GM12878 (cell line): ENCODE data around the gene CALHM2. TPM values are rescaled to one million over a fixed set of nuclear protein-coding genes. Genes with fewer than 3 reads are reported as not detected.

Experiments
- ATAC-seq: fragments of 200-7000 bp; cut with Tn5 transposase; 3 replicates; pipeline ENCODE4 v1.9.1; 2020; ENCODE audit warnings: mild to moderate bottlenecking, moderate library complexity
- BruUV-seq: library from RNA; stranded (reverse); fragments of 400-500 nt; replicated peaks from 2 replicates; lab custom pipeline; 2021; lab: Mats Ljungman, UMichigan
- CTCF ChIA-PET: fragments of 300-600 bp; sonication (Branson Sonifier 250); formaldehyde crosslinking; extraction: SDS; loops from one replicate; lab custom pipeline; 2021; ENCODE audit warnings: inconsistent platforms; lab: Yijun Ruan, JAX
- POLR2A ChIA-PET: fragments of 350-600 bp; formaldehyde crosslinking; extraction: SDS; loops from one replicate; lab custom pipeline; 2021; ENCODE audit warnings: inconsistent platforms; lab: Charles Lee
- RAD21 ChIA-PET: fragments of 300-600 bp; sonication (Branson Sonifier 250); formaldehyde crosslinking; loops from one replicate; lab custom pipeline; 2023; ENCODE audit warnings: antibody characterized with exemption; ENCODE audit not compliant: unreplicated experiment; lab: Charles Lee
- SMC1A ChIA-PET: fragments of 300-600 bp; sonication (Branson Sonifier 250); formaldehyde crosslinking; loops from one replicate; lab custom pipeline; 2023; ENCODE audit not compliant: unreplicated experiment, uncharacterized antibody; lab: Charles Lee
- DNase-seq: peaks from one replicate; pipeline ENCODE4 v3.0.0-alpha.2; 2011; ENCODE audit warnings: low read depth, low spot score
- FAIRE-seq: peaks from 3 replicates; lab custom pipeline; 2011; peaks lifted over from hg19 to GRCh38; lab: Jason Lieb, UNC
- H2AFZ ChIP-seq: 2 replicates; pipeline ENCODE4 v1.6.0; 2011; ENCODE audit warnings: low read depth, low read length, control low read depth; ENCODE audit not compliant: control insufficient read depth
- H3K27ac ChIP-seq: 2 replicates; pipeline ENCODE4 v1.5.1; 2011; ENCODE audit warnings: control low read depth; ENCODE audit not compliant: control insufficient read depth, insufficient read depth
- H3K27me3 ChIP-seq, 2 experiments: replicated peaks in 1 of 2; 2 replicates each; pipeline versions ENCODE4 v1.6.0 to v1.6.1; 2011; ENCODE audit warnings: low read length in 1 of 2; ENCODE audit not compliant: control insufficient read depth in 2 of 2, insufficient read depth in 2 of 2
- H3K36me3 ChIP-seq, 2 experiments: 2 replicates each; pipeline ENCODE4 v1.5.1; 2011; ENCODE audit warnings: low read length in 1 of 2; ENCODE audit not compliant: control insufficient read depth in 2 of 2, insufficient read depth in 2 of 2
- H3K4me1 ChIP-seq: 2 replicates; pipeline ENCODE4 v1.6.1; 2011; ENCODE audit warnings: mild to moderate bottlenecking, low read length, moderate library complexity, mixed read lengths; ENCODE audit not compliant: control insufficient read depth, insufficient read depth
- H3K4me2 ChIP-seq: 2 replicates; pipeline ENCODE4 v1.6.0; 2011; ENCODE audit warnings: control low read depth; ENCODE audit not compliant: control insufficient read depth, insufficient read depth
- H3K4me3 ChIP-seq: fragments of 200-600 bp; sonication (generic); 2 replicates; pipeline ENCODE4 v1.5.1; 2016
- H3K79me2 ChIP-seq: 2 replicates; pipeline ENCODE4 v1.6.0; 2011; ENCODE audit warnings: low read length; ENCODE audit not compliant: control insufficient read depth, insufficient read depth
- H3K9ac ChIP-seq: 2 replicates; pipeline ENCODE4 v1.8.0; 2011; ENCODE audit warnings: low read length, control low read depth, mixed read lengths; ENCODE audit not compliant: control insufficient read depth, insufficient read depth
- H3K9me3 ChIP-seq: replicated peaks from 3 replicates; pipeline ENCODE4 v1.5.1; 2011; ENCODE audit warnings: mild to moderate bottlenecking, low read length; ENCODE audit not compliant: control insufficient read depth, insufficient read depth
- H4K20me1 ChIP-seq: 2 replicates; pipeline ENCODE4 v1.6.0; 2011; ENCODE audit not compliant: control insufficient read depth, insufficient read depth
- MTA3 ChIP-seq: IDR thresholded peaks from 2 replicates; pipeline ENCODE4 v1.6.1; 2012; ENCODE audit warnings: low read length, inconsistent platforms, borderline replicate concordance
- RFX5 ChIP-seq: IDR thresholded peaks from 2 replicates; pipeline ENCODE4 v1.6.1; 2011; ENCODE audit warnings: low read depth, low read length, improper control_type of control experiment
- SMAD1 ChIP-seq: fragments of 450-650 bp; IDR thresholded peaks from 2 replicates; pipeline ENCODE4 v1.6.1; 2018; ENCODE audit warnings: mild to moderate bottlenecking, low read depth; ENCODE audit not compliant: partially characterized antibody
- ZBED1 ChIP-seq: IDR thresholded peaks from 2 replicates; pipeline ENCODE4 v1.6.1; 2016; ENCODE audit warnings: borderline replicate concordance
- WGBS: methylation state at CpG from one replicate; pipeline ENCODE4 v1.1.6; 2016; ENCODE audit warnings: low lambda C conversion rate; ENCODE audit not compliant: insufficient replicate concordance, insufficient coverage; ENCODE audit errors: missing lambda C conversion rate; 5-methylcytosine and 5-hydroxymethylcytosine counted together
- in situ Hi-C: fragments of 300-500 bp; cut with MboI; formaldehyde crosslinking; loops from 9 replicates; pipeline ENCODE4 v1.14.3; 2018; ENCODE audit warnings: mixed read lengths
- intact Hi-C: fragments of 100-400 bp; cut with micrococcal nuclease; formaldehyde crosslinking; loops from one replicate; pipeline ENCODE4 v1.14.2; 2022; ENCODE audit not compliant: unreplicated experiment
- polyA plus RNA-seq, 11 experiments: library from polyadenylated mRNA; depleted of rRNA in 4 of 11; unstranded in 6 of 11; stranded (reverse) in 5 of 11; fragments of >200 nt; fragmentation: Nextera tagmentation in 4 of 11; fragmentation: Illumina TruSeq in 1 of 11; extraction: Ambion mirVana in 4 of 11; extraction: Trizol in 1 of 11; gene quantifications; 1 replicate in 1 of 11; 2 replicates in 10 of 11; pipeline versions ENCODE4 v1.2.1 to v1.2.3, GENCODE V29; 2011 to 2016; ENCODE audit warnings: inconsistent platforms in 2 of 11, missing spikeins in 2 of 11, low read depth in 1 of 11
- total RNA-seq, 4 experiments: library from RNA; depleted of rRNA in 3 of 4; stranded (reverse); fragments of >200 nt in 3 of 4; fragmentation: Illumina TruSeq in 1 of 4; extraction: Trizol in 1 of 4; gene quantifications; 2 replicates each; pipeline versions ENCODE4 v1.2.1 to v1.2.3, GENCODE V29; 2013 to 2021
- TF ChIP-seq, protein P1 (sequence below): IDR thresholded peaks from 2 replicates; pipeline ENCODE4 v1.6.1; 2012; ENCODE audit warnings: low read length, inconsistent platforms

Gene CALHM2
- total and polyA plus RNA-seq, 10 of the 15 experiments (the other 5 are each of a cell fraction or from before 2014, with no cell fraction given) = 0.60 to 23.7 (median 9.3) TPM

DNA sequence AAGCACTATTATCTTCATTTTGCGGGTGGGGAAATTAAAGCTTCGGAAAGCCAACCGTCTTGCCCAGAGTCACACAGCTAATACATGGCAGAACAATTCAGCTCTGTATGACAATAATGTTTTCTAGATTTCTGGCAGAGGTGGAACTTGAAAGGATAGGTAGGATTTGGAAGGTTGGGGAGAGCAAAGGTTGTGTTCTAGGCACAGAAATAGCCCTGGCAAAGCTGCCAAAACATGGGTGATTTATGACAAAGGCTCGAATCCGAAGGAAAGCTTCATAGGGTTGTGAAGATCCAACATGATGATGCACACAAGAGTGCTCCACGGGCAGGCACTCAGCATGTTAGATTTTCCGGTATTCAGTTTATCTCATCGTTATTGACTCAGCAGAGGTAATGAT lies 36.6 kb downstream of the CALHM2 start:
- FAIRE-seq = no peak
- no peak for TF ChIP-seq MTA3
- TF ChIP-seq, protein P1, sequence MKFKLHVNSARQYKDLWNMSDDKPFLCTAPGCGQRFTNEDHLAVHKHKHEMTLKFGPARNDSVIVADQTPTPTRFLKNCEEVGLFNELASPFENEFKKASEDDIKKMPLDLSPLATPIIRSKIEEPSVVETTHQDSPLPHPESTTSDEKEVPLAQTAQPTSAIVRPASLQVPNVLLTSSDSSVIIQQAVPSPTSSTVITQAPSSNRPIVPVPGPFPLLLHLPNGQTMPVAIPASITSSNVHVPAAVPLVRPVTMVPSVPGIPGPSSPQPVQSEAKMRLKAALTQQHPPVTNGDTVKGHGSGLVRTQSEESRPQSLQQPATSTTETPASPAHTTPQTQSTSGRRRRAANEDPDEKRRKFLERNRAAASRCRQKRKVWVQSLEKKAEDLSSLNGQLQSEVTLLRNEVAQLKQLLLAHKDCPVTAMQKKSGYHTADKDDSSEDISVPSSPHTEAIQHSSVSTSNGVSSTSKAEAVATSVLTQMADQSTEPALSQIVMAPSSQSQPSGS = no peak
- no peak for TF ChIP-seq ZBED1
- no peak for TF ChIP-seq RFX5
- no peak for TF ChIP-seq SMAD1
- in situ Hi-C loops = loop anchor here (5.0 kb wide), 1 partner anchor 62 kb away; the partner anchor contains the start of gene CALHM3

More for the DNA sequence above, 36.6 kb downstream of the CALHM2 start:
- H2AFZ ChIP-seq = no peak overlapping the region
- H3K4me3 ChIP-seq = no peak overlapping the region
- H3K36me3 ChIP-seq = peaks cover 41 to 70% of the 10 kb centered on the region in 2 experiments
- no peaks in the 10 kb centered on the region for H3K27me3 ChIP-seq
- intact Hi-C loops = loop anchor here (10.0 kb wide), 1 partner anchor 179 kb away; no protein-coding TSS in a partner anchor
- no peaks in the 10 kb centered on the region for H3K4me1 ChIP-seq
- H3K9ac ChIP-seq = no peak overlapping the region
- no peaks in the 10 kb centered on the region for H3K9me3 ChIP-seq
- H3K27ac ChIP-seq = no peak overlapping the region
- H3K79me2 ChIP-seq = no peaks in the 10 kb centered on the region; the same call in 1 of the 2 replicates
- RAD21 ChIA-PET = interaction anchor here (0.8 to 7.6 kb wide), 9 partner anchors 19 to 271 kb away, joined by 3 to 66 read pairs (median 8); partner anchors contain the start of genes ATP5MK, CALHM2, CALHM3 and PDCD11
- CTCF ChIA-PET = interaction anchor here (0.6 to 8.0 kb wide), 17 partner anchors 9 to 601 kb away, joined by 3 to 195 read pairs (median 5); partner anchors contain the start of genes ATP5MK, CALHM2, CALHM3 and PDCD11
- POLR2A ChIA-PET = interaction anchor here (1.1 kb wide), 1 partner anchor 73 kb away, joined by 4 read pairs; no protein-coding TSS in a partner anchor
- H4K20me1 ChIP-seq = no peaks in the 10 kb centered on the region
- SMC1A ChIA-PET = interaction anchor here (0.6 to 5.3 kb wide), 15 partner anchors 9 to 753 kb away, joined by 3 to 85 read pairs (median 8); partner anchors contain the start of gene CALHM3
- no TSS peak for BruUV-seq
- 85% methylated on average over 8 of the region's 8 CpGs for WGBS
- no peak for ATAC-seq
- H3K4me2 ChIP-seq = no peak overlapping the region
- no peak for DNase-seq
